H1 (cell line): ENCODE measurements around the gene SLPI. TPM values are rescaled to one million over a fixed set of nuclear protein-coding genes. Genes with fewer than 3 reads are reported as not detected.

Source experiments
- CTCF ChIA-PET: fragments of 300-600 bp; sonication (Branson Sonifier 250); formaldehyde crosslinking; loops from one replicate; lab custom pipeline; 2021; ENCODE audit not compliant: partially characterized antibody; lab: Charles Lee
- POLR2A ChIA-PET: fragments of 300-600 bp; sonication (Branson Sonifier 250); formaldehyde crosslinking; loops from one replicate; lab custom pipeline; 2021; ENCODE audit warnings: inconsistent platforms; ENCODE audit not compliant: partially characterized antibody; lab: Charles Lee
- DNase-seq, 2 experiments: peaks; one replicate each; pipeline versions ENCODE4 v3.0.0 to v3.0.0-alpha.2; 2010 to 2022; ENCODE audit warnings: low spot score in 2 of 2, low read depth in 1 of 2, mixed read lengths in 1 of 2
- FAIRE-seq: peaks from 2 replicates; lab custom pipeline; 2011; peaks lifted over from hg19 to GRCh38; lab: Jason Lieb, UNC
- H2AFZ ChIP-seq: 2 replicates; pipeline ENCODE4 v1.8.1; 2012; ENCODE audit warnings: low read length, inconsistent platforms
- H2AK5ac ChIP-seq: 2 replicates; pipeline ENCODE4 v1.6.1; 2013; ENCODE audit warnings: low read depth, low read length
- H2BK120ac ChIP-seq: replicated peaks from 2 replicates; pipeline ENCODE3; 2013; ENCODE audit warnings: low read depth, low read length, inconsistent platforms
- H2BK12ac ChIP-seq: 2 replicates; pipeline ENCODE4 v1.6.1; 2013; ENCODE audit warnings: low read depth, low read length
- H2BK15ac ChIP-seq: 2 replicates; pipeline ENCODE4 v1.6.1; 2013; ENCODE audit warnings: low read length
- H2BK20ac ChIP-seq: 2 replicates; pipeline ENCODE4 v1.6.1; 2013; ENCODE audit warnings: low read length
- H2BK5ac ChIP-seq: 2 replicates; pipeline ENCODE4 v1.6.1; 2013; ENCODE audit warnings: low read depth, low read length
- H3K14ac ChIP-seq: 2 replicates; pipeline ENCODE4 v1.6.1; 2013; ENCODE audit warnings: inconsistent platforms; ENCODE audit not compliant: insufficient read length
- H3K18ac ChIP-seq: 2 replicates; pipeline ENCODE4 v1.6.1; 2013; ENCODE audit warnings: low read length; ENCODE audit errors: extremely low read depth
- H3K23ac ChIP-seq: 2 replicates; pipeline ENCODE4 v1.6.1; 2013; ENCODE audit warnings: inconsistent platforms; ENCODE audit not compliant: insufficient read length
- H3K23me2 ChIP-seq: 2 replicates; pipeline ENCODE4 v1.6.1; 2013; ENCODE audit warnings: low read depth, low read length
- H3K27ac ChIP-seq: 2 replicates; pipeline ENCODE4 v1.6.1; 2011; ENCODE audit warnings: low read depth, low read length, inconsistent platforms
- H3K27me3 ChIP-seq, 4 experiments: replicated peaks in 1 of 4; 1 replicate in 1 of 4; 2 replicates in 3 of 4; pipeline versions ENCODE4 v1.6.1 to v1.8.1; 2011 to 2013; ENCODE audit warnings: low read length in 3 of 4, mild to moderate bottlenecking in 3 of 4, inconsistent platforms in 2 of 4, mixed read lengths in 2 of 4, moderate library complexity in 1 of 4; ENCODE audit not compliant: control insufficient read depth in 3 of 4, insufficient read depth in 3 of 4; ENCODE audit errors: extremely low read depth in 1 of 4
- H3K36me3 ChIP-seq, 4 experiments: 2 replicates each; pipeline versions ENCODE4 v1.6.1 to v1.8.1; 2011 to 2013; ENCODE audit warnings: mild to moderate bottlenecking in 4 of 4, low read length in 3 of 4, moderate library complexity in 2 of 4, control low read depth in 1 of 4, inconsistent platforms in 1 of 4; ENCODE audit not compliant: insufficient read depth in 4 of 4, control insufficient read depth in 2 of 4
- H3K4ac ChIP-seq: replicated peaks from 2 replicates; pipeline ENCODE3; 2013; ENCODE audit warnings: low read length, low read depth, mixed read lengths, inconsistent platforms; ENCODE audit not compliant: insufficient read length
- H3K4me1 ChIP-seq, 4 experiments: replicated peaks in 1 of 4; 1 replicate in 1 of 4; 2 replicates in 3 of 4; pipeline versions ENCODE4 v1.6.1 to v1.8.1; 2011 to 2013; ENCODE audit warnings: low read length in 3 of 4, inconsistent platforms in 2 of 4, mixed read lengths in 1 of 4; ENCODE audit not compliant: insufficient read depth in 4 of 4, control insufficient read depth in 3 of 4
- H3K4me2 ChIP-seq, 2 experiments: 2 replicates each; pipeline versions ENCODE4 v1.6.1 to v1.8.1; 2011 to 2013; ENCODE audit warnings: low read depth in 2 of 2, low read length in 2 of 2, control low read depth in 1 of 2, inconsistent platforms in 1 of 2, mild to moderate bottlenecking in 1 of 2; ENCODE audit not compliant: insufficient read depth in 1 of 2
- H3K4me3 ChIP-seq, 4 experiments: fragments of 200-600, 300-600 bp in 1 of 4; sonication (generic), shearing (Covaris generic), sonication (Bioruptor Twin) in 1 of 4; 2 replicates each; pipeline versions ENCODE4 v1.5.1 to v1.8.1; 2011 to 2016; ENCODE audit warnings: low read length in 4 of 4, low read depth in 3 of 4, control low read depth in 2 of 4, inconsistent platforms in 2 of 4, mild to moderate bottlenecking in 2 of 4, mixed read lengths in 1 of 4, moderate library complexity in 1 of 4; ENCODE audit not compliant: insufficient read depth in 2 of 4; ENCODE audit errors: extremely low read depth in 1 of 4
- H3K56ac ChIP-seq: replicated peaks from 2 replicates; pipeline ENCODE3; 2013; ENCODE audit warnings: low read depth, mild to moderate bottlenecking, mixed read lengths, low read length, inconsistent platforms; ENCODE audit not compliant: insufficient read length
- H3K79me1 ChIP-seq: 2 replicates; pipeline ENCODE4 v1.6.1; 2013; ENCODE audit warnings: low read depth, low read length, control low read depth
- H3K79me2 ChIP-seq, 2 experiments: 2 replicates each; pipeline versions ENCODE4 v1.6.1 to v1.8.1; 2012 to 2013; ENCODE audit warnings: low read length in 2 of 2, mild to moderate bottlenecking in 2 of 2, inconsistent platforms in 1 of 2; ENCODE audit not compliant: insufficient read depth in 2 of 2, control insufficient read depth in 1 of 2
- H3K9ac ChIP-seq, 4 experiments: replicated peaks in 1 of 4; 1 replicate in 1 of 4; 2 replicates in 3 of 4; pipeline versions ENCODE4 v1.6.1 to v1.8.1; 2011 to 2013; ENCODE audit warnings: low read depth in 3 of 4, low read length in 3 of 4, control low read depth in 2 of 4, mild to moderate bottlenecking in 2 of 4, moderate library complexity in 2 of 4, inconsistent platforms in 1 of 4; ENCODE audit errors: extremely low read depth in 1 of 4
- H3K9me3 ChIP-seq, 2 experiments: 2 replicates each; pipeline versions ENCODE4 v1.6.1 to v1.8.1; 2012 to 2013; ENCODE audit warnings: mild to moderate bottlenecking in 2 of 2, moderate library complexity in 2 of 2, control low read depth in 1 of 2, inconsistent platforms in 1 of 2, low read depth in 1 of 2, low read length in 1 of 2, mixed read lengths in 1 of 2; ENCODE audit not compliant: insufficient read depth in 2 of 2
- H4K20me1 ChIP-seq, 2 experiments: replicated peaks in 1 of 2; 2 replicates each; pipeline versions ENCODE3 to v1.8.1; 2011 to 2013; ENCODE audit warnings: inconsistent platforms in 2 of 2, low read length in 2 of 2, mild to moderate bottlenecking in 1 of 2; ENCODE audit not compliant: insufficient read depth in 2 of 2, control insufficient read depth in 1 of 2
- H4K5ac ChIP-seq: 2 replicates; pipeline ENCODE4 v1.6.1; 2013; ENCODE audit warnings: low read length, low read depth, mixed read lengths, inconsistent platforms; ENCODE audit not compliant: insufficient read length
- H4K8ac ChIP-seq: 2 replicates; pipeline ENCODE4 v1.8.0; 2013; ENCODE audit warnings: mild to moderate bottlenecking, moderate library complexity, low read length, inconsistent platforms; ENCODE audit not compliant: insufficient read depth; ENCODE audit errors: extremely low read depth
- H4K91ac ChIP-seq: replicated peaks from 2 replicates; pipeline ENCODE3; 2013; ENCODE audit warnings: low read length, mixed read lengths, inconsistent platforms; ENCODE audit not compliant: insufficient read length
- WGBS, 2 experiments: shearing (Covaris generic) in 1 of 2; methylation state at CpG; one replicate each; pipeline versions ENCODE4 v1.1.6 to v1.1.7; 2013 to 2015; ENCODE audit warnings: low lambda C conversion rate in 2 of 2, mixed read lengths in 2 of 2, inconsistent platforms in 1 of 2, low coverage in 1 of 2, missing lambda C conversion rate in 1 of 2; ENCODE audit not compliant: insufficient replicate concordance in 2 of 2, insufficient coverage in 1 of 2, insufficient read length in 1 of 2; ENCODE audit errors: extremely low coverage in 1 of 2, missing lambda C conversion rate in 1 of 2; 5-methylcytosine and 5-hydroxymethylcytosine counted together
- polyA plus RNA-seq, 7 experiments: library from polyadenylated mRNA; depleted of rRNA in 3 of 7; stranded (reverse) in 5 of 7; unstranded in 2 of 7; fragments of >200 nt in 5 of 7; fragments of 200-250 nt in 2 of 7; gene quantifications; 1 replicate in 5 of 7; 2 replicates in 1 of 7; 4 replicates in 1 of 7; pipeline versions ENCODE4 v1.2.1 to v1.2.3, GENCODE V29; 2011 to 2013; ENCODE audit warnings: missing spikeins in 2 of 7, mixed read lengths in 2 of 7
- total RNA-seq: library from RNA; stranded (reverse); fragmentation: NEBNext Ultra II Directional; extraction: Animal tissue kit (Norgen Biotek cat#: 25700); gene quantifications from 2 replicates; pipeline ENCODE4 v1.2.1, GENCODE V29; 2021
- TF ChIP-seq, protein P1 (sequence below), 3 experiments: IDR thresholded peaks; 1 replicate in 2 of 3; 2 replicates in 1 of 3; pipeline versions ENCODE4 v1.5.1 to v1.6.1; 2011; ENCODE audit warnings: low read length in 3 of 3, mild to moderate bottlenecking in 3 of 3, inconsistent platforms in 2 of 3, low read depth in 1 of 3, moderate library complexity in 1 of 3; ENCODE audit not compliant: insufficient read depth in 1 of 3; ENCODE audit errors: control extremely low read depth in 1 of 3

Gene SLPI
- total and polyA plus RNA-seq, 2 of the 8 experiments (the other 6 are each of a cell fraction or from before 2014, with no cell fraction given) = not detected

DNA sequence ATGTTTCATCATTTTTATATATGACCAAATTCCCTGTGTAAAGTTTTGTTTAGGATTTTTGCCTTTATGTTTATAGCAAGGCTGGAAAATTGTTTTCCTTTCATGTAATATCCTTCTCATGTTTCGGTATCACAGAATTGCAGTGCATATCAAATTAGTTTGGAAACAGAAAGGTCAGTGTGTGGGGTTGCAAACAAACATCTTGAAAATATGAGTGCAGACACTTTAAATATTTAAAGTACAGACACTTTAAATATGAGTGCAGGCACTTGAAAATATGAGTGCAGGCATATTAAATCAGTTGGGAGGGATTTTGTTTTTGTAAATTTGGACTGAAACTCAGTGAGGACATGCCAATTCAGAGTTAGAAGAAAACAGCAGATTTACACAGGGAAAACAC, 6.5 kb downstream of the SLPI start:
- H3K36me3 ChIP-seq = no peaks in the 10 kb centered on the region
- no peak overlapping the region for H2AFZ ChIP-seq
- no peaks in the 10 kb centered on the region for H3K79me1 ChIP-seq
- H2BK5ac ChIP-seq = no peak overlapping the region
- no peaks in the 10 kb centered on the region for H3K79me2 ChIP-seq
- H3K27ac ChIP-seq = no peak overlapping the region
- H3K27me3 ChIP-seq = peaks cover 0 to 2% (median 0%) of the 10 kb centered on the region in 4 experiments; a peak in 3 of 7 replicates
- H2AK5ac ChIP-seq = no peak overlapping the region
- no peak overlapping the region for H3K4ac ChIP-seq
- 85% methylated on average over 1 of the region's 1 CpG; no CpG with 5 or more reads in 1 of the 2 experiments for WGBS, 2 experiments
- H2BK20ac ChIP-seq = no peak overlapping the region
- DNase-seq = no peak
- no peak overlapping the region for H2BK12ac ChIP-seq
- H3K9me3 ChIP-seq = no peaks in the 10 kb centered on the region
- H4K8ac ChIP-seq = no peak overlapping the region
- H3K18ac ChIP-seq = no peak overlapping the region
- H3K4me2 ChIP-seq = no peak overlapping the region
- H4K91ac ChIP-seq = no peak overlapping the region
- ChIA-PET POLR2A (no interaction called here), CTCF (no interaction called here)
- H4K20me1 ChIP-seq = no peaks in the 10 kb centered on the region
- H3K14ac ChIP-seq = no peak overlapping the region
- no peak for FAIRE-seq
- no peak overlapping the region for H3K9ac ChIP-seq
- no peak overlapping the region for H2BK120ac ChIP-seq
- no peak overlapping the region for H3K23ac ChIP-seq
- TF ChIP-seq, protein P1, sequence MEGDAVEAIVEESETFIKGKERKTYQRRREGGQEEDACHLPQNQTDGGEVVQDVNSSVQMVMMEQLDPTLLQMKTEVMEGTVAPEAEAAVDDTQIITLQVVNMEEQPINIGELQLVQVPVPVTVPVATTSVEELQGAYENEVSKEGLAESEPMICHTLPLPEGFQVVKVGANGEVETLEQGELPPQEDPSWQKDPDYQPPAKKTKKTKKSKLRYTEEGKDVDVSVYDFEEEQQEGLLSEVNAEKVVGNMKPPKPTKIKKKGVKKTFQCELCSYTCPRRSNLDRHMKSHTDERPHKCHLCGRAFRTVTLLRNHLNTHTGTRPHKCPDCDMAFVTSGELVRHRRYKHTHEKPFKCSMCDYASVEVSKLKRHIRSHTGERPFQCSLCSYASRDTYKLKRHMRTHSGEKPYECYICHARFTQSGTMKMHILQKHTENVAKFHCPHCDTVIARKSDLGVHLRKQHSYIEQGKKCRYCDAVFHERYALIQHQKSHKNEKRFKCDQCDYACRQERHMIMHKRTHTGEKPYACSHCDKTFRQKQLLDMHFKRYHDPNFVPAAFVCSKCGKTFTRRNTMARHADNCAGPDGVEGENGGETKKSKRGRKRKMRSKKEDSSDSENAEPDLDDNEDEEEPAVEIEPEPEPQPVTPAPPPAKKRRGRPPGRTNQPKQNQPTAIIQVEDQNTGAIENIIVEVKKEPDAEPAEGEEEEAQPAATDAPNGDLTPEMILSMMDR (IDR thresholded peaks at IDR 0.05; ENCODE audit: control extremely low read depth in 1 of 3, insufficient read depth in 1 of 3, low read depth in 1 of 3, low read length in 3 of 3) = no peak
- H4K5ac ChIP-seq = no peak overlapping the region
- H3K4me3 ChIP-seq = no peak overlapping the region
- H3K56ac ChIP-seq = no peak overlapping the region
- H3K23me2 ChIP-seq = no peaks in the 10 kb centered on the region
- no peak overlapping the region for H2BK15ac ChIP-seq
- no peaks in the 10 kb centered on the region for H3K4me1 ChIP-seq
